ENCODE results near the gene PHLDB2. TPM values are rescaled to one million over a fixed set of nuclear protein-coding genes. Genes with fewer than 3 reads are reported as not detected.

Gene PHLDB2
- total RNA-seq, 2 experiments from 2014 or later: 0.75 to 0.81 TPM

Other genes with a start within 250 kb of the PHLDB2 start
- 1 to 10 TPM; 6.5 to 7.4 TPM for gene PLCXD2, start 184.6 kb upstream of the PHLDB2 start, total RNA-seq
- 10 to 100 TPM; 58.7 to 64.1 TPM for gene ABHD10, start 119.8 kb downstream of the PHLDB2 start, total RNA-seq
- 1 to 10 TPM; 3.2 to 3.5 TPM for gene TAGLN3, start 139.7 kb downstream of the PHLDB2 start, total RNA-seq
- not detected for gene TMPRSS7, start 175.5 kb downstream of the PHLDB2 start, total RNA-seq
- gene C3orf52, start 227.1 kb downstream of the PHLDB2 start, total RNA-seq: 1 to 10 TPM; 8.7 to 9.3 TPM

Data from activated CD4-positive, alpha-beta T cell treated with anti-CD3 and anti-CD28 coated beads for 36 hours (primary cell).